NK-92 (cell line): Measurements from ENCODE around the gene NELL1.

Experiments used
- DNase-seq: peaks from one replicate; lab custom pipeline; 2025; ENCODE audit not compliant: unreplicated experiment; lab: John Stamatoyannopoulos, UW

The NELL1 gene

GRCh38 chr11:20661850-20662249, 7.5 kb upstream of the NELL1 start:
- DNase-seq: no peak

GRCh38 chr11:20668131-20668809, 1.1 kb upstream of the NELL1 start:
- DNase-seq: no peak

- no peak for DNase-seq
Observed at GRCh38 chr11:20669820-20670684, 666 bp downstream of the NELL1 start.

- no peak for DNase-seq
Observed at GRCh38 chr11:20670932-20671403, 1.6 kb downstream of the NELL1 start.

GRCh38 chr11:20671856-20672546, 2.6 kb downstream of the NELL1 start:
- no peak for DNase-seq

GRCh38 chr11:20672575-20672974, 3.2 kb downstream of the NELL1 start:
- DNase-seq: no peak

GRCh38 chr11:20676658-20677057, 7.3 kb downstream of the NELL1 start:
- no peak for DNase-seq

GRCh38 chr11:20688761-20689160, 19.4 kb downstream of the NELL1 start:
- no peak for DNase-seq

- DNase-seq: no peak
Observed at GRCh38 chr11:20707876-20708275, 38.5 kb downstream of the NELL1 start.

- no peak for DNase-seq
Observed at GRCh38 chr11:20712912-20713311, 43.5 kb downstream of the NELL1 start.

- no peak for DNase-seq
Observed at GRCh38 chr11:20715464-20715863, 46.1 kb downstream of the NELL1 start.

GRCh38 chr11:20715931-20716330, 46.5 kb downstream of the NELL1 start:
- no peak for DNase-seq

GRCh38 chr11:20719821-20720220, 50.4 kb downstream of the NELL1 start:
- no peak for DNase-seq

GRCh38 chr11:20723366-20723765, 54.0 kb downstream of the NELL1 start:
- DNase-seq: no peak

GRCh38 chr11:20729597-20730105, 60.3 kb downstream of the NELL1 start:
- no peak for DNase-seq

GRCh38 chr11:20731676-20732215, 62.4 kb downstream of the NELL1 start:
- no peak for DNase-seq

GRCh38 chr11:20739107-20739506, 69.7 kb downstream of the NELL1 start:
- DNase-seq: no peak

- DNase-seq: no peak
Observed at GRCh38 chr11:20739577-20739976, 70.2 kb downstream of the NELL1 start.

- DNase-seq: no peak
Observed at GRCh38 chr11:20754933-20755332, 85.5 kb downstream of the NELL1 start.

GRCh38 chr11:20759541-20759940, 90.2 kb downstream of the NELL1 start:
- no peak for DNase-seq

GRCh38 chr11:20760811-20761210, 91.4 kb downstream of the NELL1 start:
- DNase-seq: no peak
